CD14-positive monocyte (primary cell): Measurements from ENCODE around the gene GRAMD1A. TPM values are rescaled to one million over a fixed set of nuclear protein-coding genes. Genes with fewer than 3 reads are reported as not detected.
"Not testable (repeated sequence)": the region's sequence is repeated elsewhere in the genome, so short reads cannot be mapped to it uniquely, and the experiment has no call there.

Experiments used
- DNase-seq, 3 donors: peaks; one replicate each; pipeline ENCODE4 v3.0.0-alpha.2; 2011 to 2022
- H2AFZ ChIP-seq: 2 replicates; pipeline ENCODE4 v1.6.0; 2012; ENCODE audit warnings: mild to moderate bottlenecking, low read depth, low read length, inconsistent platforms; ENCODE audit not compliant: insufficient read depth, poor library complexity, severe bottlenecking
- H3K27ac ChIP-seq, 2 donors: 1 replicate in 1 of 2; 2 replicates in 1 of 2; pipeline ENCODE4 v1.5.1; 2012 to 2013; ENCODE audit warnings: low read length in 2 of 2, control low read depth in 1 of 2, inconsistent platforms in 1 of 2, low read depth in 1 of 2, mild to moderate bottlenecking in 1 of 2
- H3K27me3 ChIP-seq, 2 donors: one replicate each; pipeline versions ENCODE4 v1.6.0 to v1.6.1; 2011 to 2013; ENCODE audit warnings: low read length in 2 of 2; ENCODE audit not compliant: control insufficient read depth in 2 of 2, insufficient read depth in 2 of 2
- H3K36me3 ChIP-seq, 2 donors: replicated peaks in 1 of 2; 1 replicate in 1 of 2; 2 replicates in 1 of 2; pipeline versions ENCODE4 v1.5.1 to v1.6.1; 2012 to 2013; ENCODE audit warnings: low read length in 2 of 2, control low read depth in 1 of 2, inconsistent platforms in 1 of 2, mild to moderate bottlenecking in 1 of 2; ENCODE audit not compliant: insufficient read depth in 2 of 2, control insufficient read depth in 1 of 2
- H3K4me1 ChIP-seq, 2 donors: 1 replicate in 1 of 2; 2 replicates in 1 of 2; pipeline versions ENCODE4 v1.5.1 to v1.6.1; 2012 to 2013; ENCODE audit warnings: low read length in 2 of 2, control low read depth in 1 of 2, inconsistent platforms in 1 of 2, mild to moderate bottlenecking in 1 of 2, moderate library complexity in 1 of 2; ENCODE audit not compliant: insufficient read depth in 2 of 2, control insufficient read depth in 1 of 2
- H3K4me2 ChIP-seq: replicated peaks from 2 replicates; pipeline ENCODE3; 2012; ENCODE audit warnings: low read length, moderate library complexity, mild to moderate bottlenecking; ENCODE audit not compliant: poor library complexity, severe bottlenecking; ENCODE audit errors: extremely low read depth
- H3K4me3 ChIP-seq, 3 experiments: fragments of 200-600 bp in 1 of 3; sonication (generic) in 1 of 3; replicated peaks in 1 of 3; 1 replicate in 2 of 3; 2 replicates in 1 of 3; pipeline ENCODE4 v1.5.1; 2011 to 2013; ENCODE audit warnings: low read length in 3 of 3, mild to moderate bottlenecking in 3 of 3, control low read depth in 2 of 3, low read depth in 2 of 3, inconsistent platforms in 1 of 3, moderate library complexity in 1 of 3
- H3K79me2 ChIP-seq: 2 replicates; pipeline ENCODE4 v1.6.0; 2012; ENCODE audit warnings: mild to moderate bottlenecking, control low read depth, inconsistent platforms, low read length, moderate library complexity; ENCODE audit not compliant: insufficient read depth
- H3K9ac ChIP-seq: 2 replicates; pipeline ENCODE4 v1.6.0; 2017; ENCODE audit warnings: low read length, mild to moderate bottlenecking; ENCODE audit not compliant: insufficient read depth, poor library complexity, severe bottlenecking
- H3K9me3 ChIP-seq, 2 donors: replicated peaks in 1 of 2; 1 replicate in 1 of 2; 2 replicates in 1 of 2; pipeline versions ENCODE4 v1.5.1 to v1.6.1; 2012 to 2013; ENCODE audit warnings: low read length in 2 of 2, control low read depth in 1 of 2; ENCODE audit not compliant: control insufficient read depth in 1 of 2, insufficient read depth in 1 of 2
- H4K20me1 ChIP-seq: 2 replicates; pipeline ENCODE4 v1.6.0; 2012; ENCODE audit warnings: mild to moderate bottlenecking, low read length, control low read depth, moderate library complexity; ENCODE audit not compliant: insufficient read depth
- H3K27ac Mint-ChIP-seq, 7 donors: one replicate each; pipeline ENCODE4 v1.8.0; 2020; ENCODE audit warnings: mild to moderate bottlenecking in 7 of 7, mixed read lengths in 7 of 7, moderate library complexity in 6 of 7, inconsistent platforms in 2 of 7
- H3K27me3 Mint-ChIP-seq, 3 donors: one replicate each; pipeline ENCODE4 v1.8.0; 2021 to 2022; ENCODE audit warnings: low read depth in 3 of 3, mild to moderate bottlenecking in 3 of 3, mixed read lengths in 3 of 3, moderate library complexity in 3 of 3, inconsistent platforms in 1 of 3
- H3K36me3 Mint-ChIP-seq, 2 donors: one replicate each; pipeline ENCODE4 v1.8.0; 2020; ENCODE audit warnings: mixed read lengths in 2 of 2, inconsistent platforms in 1 of 2, mild to moderate bottlenecking in 1 of 2
- H3K4me1 Mint-ChIP-seq: one replicate; pipeline ENCODE4 v1.8.0; 2020; ENCODE audit warnings: mild to moderate bottlenecking, mixed read lengths
- H3K4me3 Mint-ChIP-seq, 2 donors: one replicate each; pipeline ENCODE4 v1.8.0; 2020; ENCODE audit warnings: mild to moderate bottlenecking in 2 of 2, mixed read lengths in 2 of 2, moderate library complexity in 1 of 2
- H3K9me3 Mint-ChIP-seq, 7 donors: one replicate each; pipeline ENCODE4 v1.8.0; 2020 to 2022; ENCODE audit warnings: mixed read lengths in 7 of 7, mild to moderate bottlenecking in 6 of 7, moderate library complexity in 6 of 7, inconsistent platforms in 2 of 7
- WGBS: methylation state at CpG from one replicate; pipeline ENCODE4 v1.1.5; 2013; ENCODE audit warnings: missing lambda C conversion rate; ENCODE audit not compliant: insufficient coverage; 5-methylcytosine and 5-hydroxymethylcytosine counted together
- intact Hi-C, 2 donors: fragments of 100-400 bp; cut with micrococcal nuclease; formaldehyde crosslinking; loops; one replicate each; pipeline versions ENCODE4 v1.15.0 to v1.15.1; 2023
- polyA plus RNA-seq, 3 donors: library from polyadenylated mRNA; depleted of rRNA in 1 of 3; unstranded in 2 of 3; stranded (reverse) in 1 of 3; fragments of 300-500 nt in 2 of 3; fragments of >200 nt in 1 of 3; fragmentation: Illumina TruSeq in 2 of 3; gene quantifications; 1 replicate in 2 of 3; 2 replicates in 1 of 3; pipeline ENCODE4 v1.2.3, GENCODE V29; 2012 to 2021
- TF ChIP-seq, protein P1 (sequence below): fragments of 200-600 bp; IDR thresholded peaks from one replicate; pipeline ENCODE4 v1.8.0; 2022; ENCODE audit warnings: antibody characterized with exemption, mild to moderate bottlenecking

The GRAMD1A gene
- polyA plus RNA-seq, 3 donors: 9.3 to 73.9 (median 15.1) TPM

DNA sequence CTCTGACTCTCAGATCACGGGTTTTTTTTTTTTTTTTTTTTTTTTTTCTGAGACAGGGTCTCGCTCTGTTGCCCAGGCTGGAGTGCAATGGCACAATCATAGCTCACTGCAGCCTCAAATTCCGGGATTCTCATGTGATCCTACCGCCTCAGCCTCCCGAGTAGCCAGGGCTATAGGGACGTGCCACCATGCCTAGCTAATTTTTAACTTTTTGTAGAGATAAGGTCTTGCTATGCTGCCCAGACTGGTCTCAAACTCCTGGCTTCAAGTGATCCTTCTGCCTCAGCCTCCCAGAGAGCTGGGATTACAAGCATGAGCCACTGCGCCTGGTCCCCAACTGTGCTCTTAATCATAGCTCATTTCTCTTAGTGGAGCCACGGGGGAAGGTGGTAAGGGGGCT, 4.6 kb upstream of the GRAMD1A start:
- TF ChIP-seq, protein P1, sequence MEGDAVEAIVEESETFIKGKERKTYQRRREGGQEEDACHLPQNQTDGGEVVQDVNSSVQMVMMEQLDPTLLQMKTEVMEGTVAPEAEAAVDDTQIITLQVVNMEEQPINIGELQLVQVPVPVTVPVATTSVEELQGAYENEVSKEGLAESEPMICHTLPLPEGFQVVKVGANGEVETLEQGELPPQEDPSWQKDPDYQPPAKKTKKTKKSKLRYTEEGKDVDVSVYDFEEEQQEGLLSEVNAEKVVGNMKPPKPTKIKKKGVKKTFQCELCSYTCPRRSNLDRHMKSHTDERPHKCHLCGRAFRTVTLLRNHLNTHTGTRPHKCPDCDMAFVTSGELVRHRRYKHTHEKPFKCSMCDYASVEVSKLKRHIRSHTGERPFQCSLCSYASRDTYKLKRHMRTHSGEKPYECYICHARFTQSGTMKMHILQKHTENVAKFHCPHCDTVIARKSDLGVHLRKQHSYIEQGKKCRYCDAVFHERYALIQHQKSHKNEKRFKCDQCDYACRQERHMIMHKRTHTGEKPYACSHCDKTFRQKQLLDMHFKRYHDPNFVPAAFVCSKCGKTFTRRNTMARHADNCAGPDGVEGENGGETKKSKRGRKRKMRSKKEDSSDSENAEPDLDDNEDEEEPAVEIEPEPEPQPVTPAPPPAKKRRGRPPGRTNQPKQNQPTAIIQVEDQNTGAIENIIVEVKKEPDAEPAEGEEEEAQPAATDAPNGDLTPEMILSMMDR: no peak
- no peak overlapping the region for H3K9ac ChIP-seq
- DNase-seq: no peak
- H3K27ac ChIP-seq: no peak overlapping the region
- no peaks in the 10 kb centered on the region for H3K36me3 ChIP-seq
- H3K27me3 Mint-ChIP-seq: peaks cover 3 to 4% (median 3%) of the 10 kb centered on the region in 3 donors
- peaks cover 0 to 8% (median 3%) of the 10 kb centered on the region in 7 donors for H3K9me3 Mint-ChIP-seq
- peaks cover 39% of the 10 kb centered on the region for H3K4me1 Mint-ChIP-seq
- peaks cover 0 to 8% of the 10 kb centered on the region in 2 donors for H3K9me3 ChIP-seq
- no peak overlapping the region for H3K27ac Mint-ChIP-seq
- H3K4me1 ChIP-seq: peaks cover 41 to 45% of the 10 kb centered on the region in 2 donors
- no peaks in the 10 kb centered on the region for H3K27me3 ChIP-seq
- no peak overlapping the region for H3K4me2 ChIP-seq
- no peak overlapping the region for H3K4me3 Mint-ChIP-seq
- H3K4me3 ChIP-seq: no peak overlapping the region
- no peaks in the 10 kb centered on the region for H4K20me1 ChIP-seq
- H3K79me2 ChIP-seq: peaks cover 9% of the 10 kb centered on the region
- no peak overlapping the region for H2AFZ ChIP-seq
- no peaks in the 10 kb centered on the region for H3K36me3 Mint-ChIP-seq
- intact Hi-C loops: no loop called here
- 100% methylated on average over 2 of the region's 8 CpGs for WGBS

DNA sequence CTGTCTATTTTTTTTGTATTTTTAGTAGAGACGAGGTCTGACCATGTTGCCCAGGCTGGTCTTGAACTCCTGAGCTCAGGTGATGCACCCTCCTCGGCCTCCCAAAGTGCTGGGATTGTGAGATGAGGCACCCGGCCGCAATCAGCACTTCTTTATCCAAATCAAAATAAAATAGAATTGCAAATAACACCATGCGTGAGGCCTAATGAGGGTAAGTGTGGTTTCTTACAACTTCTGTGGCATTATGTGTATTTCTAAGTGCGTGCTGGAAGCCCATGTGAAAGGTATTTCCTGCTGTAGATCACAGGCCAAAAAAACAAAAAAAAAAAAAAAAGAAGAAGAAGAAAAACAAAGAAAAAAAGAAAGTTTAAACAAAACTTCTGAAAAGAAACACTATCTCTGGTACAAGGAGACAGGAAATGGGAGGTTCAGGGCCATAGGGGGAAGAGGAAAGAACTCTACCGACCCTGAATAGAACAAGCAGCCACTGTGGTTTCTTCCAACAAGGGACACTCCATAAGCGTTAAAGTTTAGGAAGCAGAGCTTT, 3.0 kb upstream of the GRAMD1A start:
- H3K36me3 ChIP-seq: no peaks in the 10 kb centered on the region
- Mint-ChIP-seq H3K36me3 (peaks cover 2 to 4% of the 10 kb centered on the region in 2 donors), H3K4me1 (peaks cover 46% of the 10 kb centered on the region), H3K27me3 (peaks cover 1 to 4% (median 3%) of the 10 kb centered on the region in 3 donors), H3K27ac (peak overlapping the region; percentile 20 to 85 (median 68)), H3K4me3 (peak overlapping the region in 1 of 2 donors; percentile 6), H3K9me3 (peaks cover 0 to 10% (median 3%) of the 10 kb centered on the region in 7 donors)
- H3K27ac ChIP-seq: peak overlapping the region in 1 of 2 donors; percentile 52
- no peak for DNase-seq
- TF ChIP-seq, protein P1: no peak
- no peak overlapping the region for H3K9ac ChIP-seq
- H3K79me2 ChIP-seq: peaks cover 25% of the 10 kb centered on the region
- 20% methylated on average over 2 of the region's 8 CpGs for WGBS
- H3K4me3 ChIP-seq: peak overlapping the region in 1 of 3 experiments; percentile 0
- H3K4me2 ChIP-seq: peak overlapping the region; percentile 32
- peaks cover 55 to 57% of the 10 kb centered on the region in 2 donors for H3K4me1 ChIP-seq
- peaks cover 0 to 8% of the 10 kb centered on the region in 2 donors for H3K9me3 ChIP-seq
- intact Hi-C loops: no loop called here
- H2AFZ ChIP-seq: peak overlapping the region; percentile 41
- peaks cover 4% of the 10 kb centered on the region for H4K20me1 ChIP-seq
- H3K27me3 ChIP-seq: no peaks in the 10 kb centered on the region

DNA sequence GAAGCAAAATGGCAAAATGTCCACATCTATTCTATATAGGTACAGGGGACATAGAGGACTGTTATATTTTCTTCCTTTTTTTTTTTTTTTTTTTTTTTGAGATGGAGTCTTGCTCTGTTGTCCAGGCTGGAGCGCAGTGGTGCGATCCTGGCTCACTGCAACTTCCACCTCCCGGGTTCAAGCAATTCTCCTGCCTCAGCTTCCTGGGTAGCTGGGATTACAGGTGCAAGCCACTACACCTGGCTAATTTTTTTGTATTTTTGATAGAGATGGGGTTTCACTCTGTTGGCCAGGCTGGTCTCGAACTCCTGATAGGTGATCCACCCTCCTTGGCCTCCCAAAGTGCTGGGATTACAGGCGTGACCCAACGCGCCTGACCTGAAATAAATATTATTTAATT, 1.9 kb upstream of the GRAMD1A start:
- H3K27me3 Mint-ChIP-seq, H2AFZ ChIP-seq, H3K9me3 Mint-ChIP-seq, H3K4me2 ChIP-seq, H3K9me3 ChIP-seq, H3K27me3 ChIP-seq, DNase-seq, H3K4me3 Mint-ChIP-seq, H3K4me3 ChIP-seq, intact Hi-C loops, H3K9ac ChIP-seq, H4K20me1 ChIP-seq, H3K36me3 ChIP-seq: not testable (repeated sequence)
- Mint-ChIP-seq H3K4me1 (peaks cover 57% of the 10 kb centered on the region), H3K27ac (peak overlapping the region in 1 of 7 donors; percentile 45), H3K36me3 (peaks cover 2 to 11% of the 10 kb centered on the region in 2 donors)
- Histone ChIP-seq H3K27ac (peak overlapping the region in 1 of 2 donors; percentile 23), H3K79me2 (peaks cover 36% of the 10 kb centered on the region), H3K4me1 (peaks cover 65 to 67% of the 10 kb centered on the region in 2 donors)
- WGBS: no CpG with 5 or more reads among the region's 7 CpGs
